Keratinocyte (primary cell): ENCODE measurements around the gene GLT1D1. TPM values are rescaled to one million over a fixed set of nuclear protein-coding genes. Genes with fewer than 3 reads are reported as not detected.

Experiments used
- DNase-seq: peaks from one replicate; pipeline ENCODE4 v3.0.0-alpha.2; 2011; ENCODE audit warnings: low read depth, missing footprints, low spot score
- FAIRE-seq: peaks from 2 replicates; lab custom pipeline; 2011; peaks lifted over from hg19 to GRCh38; lab: Jason Lieb, UNC
- H2AFZ ChIP-seq: 2 replicates; pipeline ENCODE4 v1.6.0; 2012; ENCODE audit warnings: low read length, control low read depth, inconsistent platforms; ENCODE audit not compliant: control insufficient read depth
- H3K27ac ChIP-seq: 2 replicates; pipeline ENCODE4 v1.5.1; 2011; ENCODE audit warnings: low read length; ENCODE audit not compliant: control insufficient read depth, insufficient read depth
- H3K27me3 ChIP-seq: 3 replicates; pipeline ENCODE4 v1.6.0; 2011; ENCODE audit warnings: low read length; ENCODE audit not compliant: control insufficient read depth, insufficient read depth; ENCODE audit errors: extremely low read depth
- H3K36me3 ChIP-seq, 2 experiments: 2 replicates in 1 of 2; 3 replicates in 1 of 2; pipeline ENCODE4 v1.5.1; 2011; ENCODE audit warnings: low read length in 2 of 2, mild to moderate bottlenecking in 1 of 2; ENCODE audit not compliant: control insufficient read depth in 2 of 2, insufficient read depth in 2 of 2; ENCODE audit errors: extremely low read depth in 1 of 2
- H3K4me1 ChIP-seq: 3 replicates; pipeline ENCODE4 v1.5.1; 2011; ENCODE audit warnings: low read length; ENCODE audit not compliant: control insufficient read depth, insufficient read depth; ENCODE audit errors: extremely low read depth
- H3K4me2 ChIP-seq: 3 replicates; pipeline ENCODE4 v1.6.0; 2011; ENCODE audit warnings: low read depth, low read length; ENCODE audit not compliant: control insufficient read depth, insufficient read depth; ENCODE audit errors: extremely low read depth
- H3K4me3 ChIP-seq, 3 experiments: fragments of 200-600 bp in 1 of 3; sonication (generic) in 1 of 3; 2 replicates in 2 of 3; 3 replicates in 1 of 3; pipeline ENCODE4 v1.5.1; 2011 to 2016; ENCODE audit warnings: low read length in 3 of 3, mild to moderate bottlenecking in 3 of 3, control low read depth in 2 of 3, inconsistent platforms in 1 of 3, low read depth in 1 of 3, mixed read lengths in 1 of 3, mixed run types in 1 of 3, moderate library complexity in 1 of 3; ENCODE audit not compliant: control insufficient read depth in 2 of 3, insufficient read depth in 2 of 3; ENCODE audit errors: extremely low read depth in 1 of 3
- H3K79me2 ChIP-seq: 2 replicates; pipeline ENCODE4 v1.6.0; 2012; ENCODE audit warnings: low read length; ENCODE audit not compliant: control insufficient read depth, insufficient read depth
- H3K9ac ChIP-seq: 3 replicates; pipeline ENCODE4 v1.6.0; 2011; ENCODE audit warnings: low read length; ENCODE audit not compliant: control insufficient read depth, insufficient read depth; ENCODE audit errors: extremely low read depth
- H3K9me1 ChIP-seq: 3 replicates; pipeline ENCODE4 v1.6.0; 2011; ENCODE audit warnings: low read length; ENCODE audit not compliant: control insufficient read depth, insufficient read depth; ENCODE audit errors: extremely low read depth
- H3K9me3 ChIP-seq: 2 replicates; pipeline ENCODE4 v1.5.1; 2012; ENCODE audit warnings: low read depth, low read length; ENCODE audit not compliant: control insufficient read depth
- H4K20me1 ChIP-seq: 3 replicates; pipeline ENCODE4 v1.6.0; 2011; ENCODE audit warnings: low read length; ENCODE audit not compliant: control insufficient read depth, insufficient read depth; ENCODE audit errors: extremely low read depth
- EZH2 ChIP-seq: IDR thresholded peaks from one replicate; pipeline ENCODE4 v1.6.1; 2012; ENCODE audit warnings: inconsistent platforms, mild to moderate bottlenecking, low read length, moderate library complexity
- dilution Hi-C: fragments of 300-500 bp; cut with MboI; formaldehyde crosslinking; loops from one replicate; pipeline ENCODE4 v1.7.0; 2020; ENCODE audit warnings: low sequenced_read_pairs; ENCODE audit not compliant: extremely low pct_ligation_motif_present
- polyA plus RNA-seq, 5 experiments: library from polyadenylated mRNA; depleted of rRNA in 3 of 5; stranded (reverse) in 3 of 5; stranded (forward) in 1 of 5; unstranded in 1 of 5; fragments of >200 nt; gene quantifications; 1 replicate in 1 of 5; 2 replicates in 3 of 5; 3 replicates in 1 of 5; pipeline versions ENCODE4 v1.2.1 to v1.2.3, GENCODE V29; 2011 to 2012; ENCODE audit warnings: missing spikeins in 2 of 5, low read depth in 1 of 5, low replicate concordance in 1 of 5
- TF ChIP-seq, protein P1 (sequence below), 3 experiments: IDR thresholded peaks in 1 of 3; conservative IDR thresholded peaks in 1 of 3; optimal IDR thresholded peaks in 1 of 3; 2 replicates in 2 of 3; 3 replicates in 1 of 3; pipeline versions ENCODE3 to v1.5.1; 2011; ENCODE audit warnings: low read length in 3 of 3, mild to moderate bottlenecking in 3 of 3, moderate library complexity in 2 of 3, control low read depth in 1 of 3, inconsistent platforms in 1 of 3; ENCODE audit not compliant: insufficient read depth in 2 of 3; ENCODE audit errors: extremely low read depth in 1 of 3

GLT1D1 gene
- polyA plus RNA-seq, 1 donor (not counting 4 experiments of a cell fraction or from before 2014, with no cell fraction given), result not detected

GRCh38 chr12:128856791-128857078 lies 3.5 kb downstream of the GLT1D1 start:
- dilution Hi-C loops, result no loop called here
- H3K36me3 ChIP-seq, result no peaks in the 10 kb centered on the region
- H2AFZ ChIP-seq, result no peak overlapping the region
- peaks cover 4% of the 10 kb centered on the region for H3K9me3 ChIP-seq
- no peak overlapping the region for H3K4me2 ChIP-seq
- FAIRE-seq (no peak), DNase-seq (no peak)
- no peaks in the 10 kb centered on the region for H3K79me2 ChIP-seq
- H4K20me1 ChIP-seq, result no peaks in the 10 kb centered on the region
- H3K9ac ChIP-seq, result no peak overlapping the region
- H3K4me3 ChIP-seq, result no peak overlapping the region
- no peaks in the 10 kb centered on the region for H3K4me1 ChIP-seq
- no peak overlapping the region for H3K27ac ChIP-seq
- H3K27me3 ChIP-seq, result peaks cover 15% of the 10 kb centered on the region
- no peaks in the 10 kb centered on the region for H3K9me1 ChIP-seq
- TF ChIP-seq, protein P1, sequence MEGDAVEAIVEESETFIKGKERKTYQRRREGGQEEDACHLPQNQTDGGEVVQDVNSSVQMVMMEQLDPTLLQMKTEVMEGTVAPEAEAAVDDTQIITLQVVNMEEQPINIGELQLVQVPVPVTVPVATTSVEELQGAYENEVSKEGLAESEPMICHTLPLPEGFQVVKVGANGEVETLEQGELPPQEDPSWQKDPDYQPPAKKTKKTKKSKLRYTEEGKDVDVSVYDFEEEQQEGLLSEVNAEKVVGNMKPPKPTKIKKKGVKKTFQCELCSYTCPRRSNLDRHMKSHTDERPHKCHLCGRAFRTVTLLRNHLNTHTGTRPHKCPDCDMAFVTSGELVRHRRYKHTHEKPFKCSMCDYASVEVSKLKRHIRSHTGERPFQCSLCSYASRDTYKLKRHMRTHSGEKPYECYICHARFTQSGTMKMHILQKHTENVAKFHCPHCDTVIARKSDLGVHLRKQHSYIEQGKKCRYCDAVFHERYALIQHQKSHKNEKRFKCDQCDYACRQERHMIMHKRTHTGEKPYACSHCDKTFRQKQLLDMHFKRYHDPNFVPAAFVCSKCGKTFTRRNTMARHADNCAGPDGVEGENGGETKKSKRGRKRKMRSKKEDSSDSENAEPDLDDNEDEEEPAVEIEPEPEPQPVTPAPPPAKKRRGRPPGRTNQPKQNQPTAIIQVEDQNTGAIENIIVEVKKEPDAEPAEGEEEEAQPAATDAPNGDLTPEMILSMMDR (optimal IDR thresholded peaks at IDR 0.05 in 1 of 3, IDR thresholded peaks at IDR 0.05 in 1 of 3, conservative IDR thresholded peaks at IDR 0.05 in 1 of 3; ENCODE audit: extremely low read depth in 1 of 3, insufficient read depth in 2 of 3, low read length in 3 of 3), result no peak
- TF ChIP-seq EZH2, result no peak

- dilution Hi-C loops, result no loop called here
- no peak for TF ChIP-seq EZH2
- TF ChIP-seq, protein P1 (optimal IDR thresholded peaks at IDR 0.05 in 1 of 3, IDR thresholded peaks at IDR 0.05 in 1 of 3, conservative IDR thresholded peaks at IDR 0.05 in 1 of 3; ENCODE audit: extremely low read depth in 1 of 3, insufficient read depth in 2 of 3, low read length in 3 of 3), result no peak
- Histone ChIP-seq H3K36me3 (no peaks in the 10 kb centered on the region), H3K9ac (no peak overlapping the region), H3K9me3 (peaks cover 4% of the 10 kb centered on the region), H3K4me3 (no peak overlapping the region), H3K4me2 (no peak overlapping the region), H3K79me2 (no peaks in the 10 kb centered on the region), H3K27me3 (peaks cover 15% of the 10 kb centered on the region), H3K27ac (no peak overlapping the region), H3K4me1 (no peaks in the 10 kb centered on the region), H3K9me1 (no peaks in the 10 kb centered on the region), H2AFZ (no peak overlapping the region), H4K20me1 (no peaks in the 10 kb centered on the region)
- FAIRE-seq (no peak), DNase-seq (no peak)
Measured at GRCh38 chr12:128857133-128857763, 4.0 kb downstream of the GLT1D1 start.
